ENCODE results near the gene MYMK.

Gene MYMK

GRCh38 chr9:133518706-133519449, 5.9 kb downstream of the MYMK start:
- no peak for DNase-seq (ENCODE audit: low read depth, low spot score)

- no peak for DNase-seq (ENCODE audit: low read depth, low spot score)
Measured at GRCh38 chr9:133518200-133518599, 6.6 kb downstream of the MYMK start.

- DNase-seq (ENCODE audit: low read depth, low spot score), result no peak
Measured at GRCh38 chr9:133517711-133518110, 7.0 kb downstream of the MYMK start.

GRCh38 chr9:133516961-133517350, 7.8 kb downstream of the MYMK start:
- DNase-seq (ENCODE audit: low read depth, low spot score), result no peak

- no peak for DNase-seq (ENCODE audit: low read depth, low spot score)
Measured at GRCh38 chr9:133516256-133516960, 8.4 kb downstream of the MYMK start.

GRCh38 chr9:133515615-133516255, 9.0 kb downstream of the MYMK start:
- DNase-seq (ENCODE audit: low read depth, low spot score), result no peak

GRCh38 chr9:133515240-133515610, 9.5 kb downstream of the MYMK start:
- no peak for DNase-seq (ENCODE audit: low read depth, low spot score)

GRCh38 chr9:133514460-133515239, 10.1 kb downstream of the MYMK start:
- DNase-seq (ENCODE audit: low read depth, low spot score), result no peak

- no peak for DNase-seq (ENCODE audit: low read depth, low spot score)
Measured at GRCh38 chr9:133513214-133514100, 11.3 kb downstream of the MYMK start.

- DNase-seq (ENCODE audit: low read depth, low spot score), result no peak
Measured at GRCh38 chr9:133512253-133513213, 12.2 kb downstream of the MYMK start.

- no peak for DNase-seq (ENCODE audit: low read depth, low spot score)
Measured at GRCh38 chr9:133511607-133512006, 13.2 kb downstream of the MYMK start.

- no peak for DNase-seq (ENCODE audit: low read depth, low spot score)
Measured at GRCh38 chr9:133510926-133511505, 13.7 kb downstream of the MYMK start.

- peak; percentile 38 for DNase-seq (ENCODE audit: low read depth, low spot score)
Measured at GRCh38 chr9:133509179-133510083, 15.3 kb downstream of the MYMK start.

- no peak for DNase-seq (ENCODE audit: low read depth, low spot score)
Measured at GRCh38 chr9:133508046-133508445, 16.7 kb downstream of the MYMK start.

GRCh38 chr9:133507246-133507965, 17.4 kb downstream of the MYMK start:
- no peak for DNase-seq (ENCODE audit: low read depth, low spot score)

GRCh38 chr9:133506653-133507038, 18.1 kb downstream of the MYMK start:
- no peak for DNase-seq (ENCODE audit: low read depth, low spot score)

GRCh38 chr9:133505901-133506652, 18.7 kb downstream of the MYMK start:
- no peak for DNase-seq (ENCODE audit: low read depth, low spot score)

Measured in iPS DF 19.7 (cell line).